DND-41 (cell line): Measurements from ENCODE around the gene GADD45G.

Source experiments
- ATAC-seq: fragments of 200-7000 bp; cut with Tn5 transposase; 3 replicates; pipeline ENCODE4 v1.9.1; 2021; ENCODE audit warnings: low read depth; ENCODE audit not compliant: insufficient read depth
- DNase-seq: peaks from one replicate; pipeline ENCODE4 v3.0.0-alpha.2; 2020
- H2AFZ ChIP-seq: 2 replicates; pipeline ENCODE4 v1.6.0; 2012; ENCODE audit warnings: low read depth, low read length
- H3K27ac ChIP-seq: 2 replicates; pipeline ENCODE4 v1.5.1; 2012; ENCODE audit warnings: low read length, inconsistent platforms
- H3K27me3 ChIP-seq: fragments of 200-600 bp; sonication (generic); 2 replicates; pipeline ENCODE4 v1.6.0; 2012; ENCODE audit warnings: low read length, mild to moderate bottlenecking, inconsistent platforms; ENCODE audit not compliant: insufficient read depth, poor library complexity
- H3K36me3 ChIP-seq: 2 replicates; pipeline ENCODE4 v1.5.1; 2012; ENCODE audit warnings: low read length, inconsistent platforms; ENCODE audit not compliant: insufficient read depth
- H3K4me1 ChIP-seq: 2 replicates; pipeline ENCODE4 v1.5.1; 2012; ENCODE audit warnings: mild to moderate bottlenecking, low read length; ENCODE audit not compliant: insufficient read depth
- H3K4me2 ChIP-seq: 2 replicates; pipeline ENCODE4 v1.6.0; 2012; ENCODE audit warnings: mild to moderate bottlenecking, moderate library complexity, low read length, inconsistent platforms; ENCODE audit not compliant: insufficient read depth
- H3K4me3 ChIP-seq, 2 experiments: fragments of 200-600 bp in 1 of 2; shearing (Covaris generic) in 1 of 2; 2 replicates each; pipeline ENCODE4 v1.5.1; 2012 to 2016; ENCODE audit warnings: inconsistent platforms in 2 of 2, low read length in 2 of 2, mild to moderate bottlenecking in 2 of 2, low read depth in 1 of 2, moderate library complexity in 1 of 2
- H3K79me2 ChIP-seq: 2 replicates; pipeline ENCODE4 v1.6.0; 2012; ENCODE audit warnings: low read length, inconsistent platforms; ENCODE audit not compliant: insufficient read depth
- H3K9ac ChIP-seq: 2 replicates; pipeline ENCODE4 v1.6.0; 2012; ENCODE audit warnings: low read depth, mild to moderate bottlenecking, inconsistent platforms, low read length, moderate library complexity
- H3K9me3 ChIP-seq: 2 replicates; pipeline ENCODE4 v1.5.1; 2012; ENCODE audit warnings: low read length, moderate library complexity, mild to moderate bottlenecking, inconsistent platforms; ENCODE audit not compliant: insufficient read depth, severe bottlenecking
- H4K20me1 ChIP-seq: 2 replicates; pipeline ENCODE4 v1.6.0; 2012; ENCODE audit warnings: low read length; ENCODE audit not compliant: insufficient read depth
- EZH2 ChIP-seq: IDR thresholded peaks from 3 replicates; pipeline ENCODE4 v1.6.1; 2012; ENCODE audit warnings: borderline replicate concordance, low read depth, mild to moderate bottlenecking, moderate library complexity, low read length, inconsistent platforms; ENCODE audit not compliant: severe bottlenecking
- TF ChIP-seq, protein P1 (sequence below): IDR thresholded peaks from 2 replicates; pipeline ENCODE4 v1.5.1; 2012; ENCODE audit warnings: borderline replicate concordance, low read length, moderate library complexity, mild to moderate bottlenecking; ENCODE audit not compliant: poor library complexity, severe bottlenecking; ENCODE audit errors: extremely low read depth

Gene GADD45G

DNA sequence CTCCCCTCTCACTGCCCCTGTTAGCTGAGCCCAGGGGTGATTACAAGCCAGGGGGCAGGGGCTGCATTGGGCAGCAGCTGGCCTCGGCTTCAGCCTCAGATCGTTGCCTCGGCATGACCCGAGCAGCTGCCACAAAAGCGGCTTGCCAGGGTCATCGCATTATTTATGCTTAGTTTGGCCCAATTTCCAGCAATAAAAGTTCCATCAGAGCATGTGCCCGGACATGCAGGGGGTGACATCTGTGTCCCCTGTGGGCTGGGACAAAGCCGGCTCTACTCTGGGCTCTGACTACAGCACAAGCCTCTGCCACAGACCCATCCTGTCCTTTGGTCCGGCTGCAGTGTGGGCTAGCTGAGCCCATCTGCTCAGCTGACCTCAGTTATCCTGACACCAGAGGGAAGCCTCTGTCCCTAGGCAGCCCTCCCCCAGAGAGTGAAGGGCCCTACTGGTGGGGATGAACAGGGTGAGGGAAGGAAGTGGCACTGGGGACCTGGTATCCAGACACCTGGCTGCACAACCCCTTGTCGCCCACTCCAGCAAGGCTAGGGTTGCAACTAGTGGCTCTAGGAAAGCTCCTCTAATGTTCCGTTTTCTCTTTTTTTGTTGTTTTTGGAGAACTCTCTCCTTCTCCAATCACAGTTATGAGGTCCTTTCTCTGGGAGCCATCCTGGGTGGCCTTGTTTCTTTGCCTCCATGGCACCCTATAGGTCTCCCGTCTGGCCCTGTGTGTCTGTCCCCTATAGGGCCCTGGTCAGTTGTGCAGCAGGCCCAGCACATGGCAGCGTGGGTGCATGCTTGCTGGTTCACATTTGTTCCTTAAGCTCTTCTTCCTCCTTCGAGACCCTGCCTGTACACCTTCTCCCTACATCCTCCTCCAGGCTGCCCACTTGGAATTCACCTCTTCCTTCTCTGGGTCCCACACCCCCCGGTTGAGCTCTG, 13.3 kb upstream of the GADD45G start:
- TF ChIP-seq, protein P1, sequence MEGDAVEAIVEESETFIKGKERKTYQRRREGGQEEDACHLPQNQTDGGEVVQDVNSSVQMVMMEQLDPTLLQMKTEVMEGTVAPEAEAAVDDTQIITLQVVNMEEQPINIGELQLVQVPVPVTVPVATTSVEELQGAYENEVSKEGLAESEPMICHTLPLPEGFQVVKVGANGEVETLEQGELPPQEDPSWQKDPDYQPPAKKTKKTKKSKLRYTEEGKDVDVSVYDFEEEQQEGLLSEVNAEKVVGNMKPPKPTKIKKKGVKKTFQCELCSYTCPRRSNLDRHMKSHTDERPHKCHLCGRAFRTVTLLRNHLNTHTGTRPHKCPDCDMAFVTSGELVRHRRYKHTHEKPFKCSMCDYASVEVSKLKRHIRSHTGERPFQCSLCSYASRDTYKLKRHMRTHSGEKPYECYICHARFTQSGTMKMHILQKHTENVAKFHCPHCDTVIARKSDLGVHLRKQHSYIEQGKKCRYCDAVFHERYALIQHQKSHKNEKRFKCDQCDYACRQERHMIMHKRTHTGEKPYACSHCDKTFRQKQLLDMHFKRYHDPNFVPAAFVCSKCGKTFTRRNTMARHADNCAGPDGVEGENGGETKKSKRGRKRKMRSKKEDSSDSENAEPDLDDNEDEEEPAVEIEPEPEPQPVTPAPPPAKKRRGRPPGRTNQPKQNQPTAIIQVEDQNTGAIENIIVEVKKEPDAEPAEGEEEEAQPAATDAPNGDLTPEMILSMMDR = no peak
- TF ChIP-seq EZH2 = no peak
- DNase-seq = no peak
- no peak overlapping the region for H2AFZ ChIP-seq
- no peak overlapping the region for H3K4me3 ChIP-seq
- no peaks in the 10 kb centered on the region for H3K9me3 ChIP-seq
- ATAC-seq = no peak
- H3K27ac ChIP-seq = no peak overlapping the region
- no peaks in the 10 kb centered on the region for H3K27me3 ChIP-seq
- no peaks in the 10 kb centered on the region for H3K36me3 ChIP-seq
- H3K4me2 ChIP-seq = no peak overlapping the region
- no peak overlapping the region for H3K9ac ChIP-seq
- H3K79me2 ChIP-seq = no peaks in the 10 kb centered on the region
- H4K20me1 ChIP-seq = no peaks in the 10 kb centered on the region
- H3K4me1 ChIP-seq = no peaks in the 10 kb centered on the region

DNA sequence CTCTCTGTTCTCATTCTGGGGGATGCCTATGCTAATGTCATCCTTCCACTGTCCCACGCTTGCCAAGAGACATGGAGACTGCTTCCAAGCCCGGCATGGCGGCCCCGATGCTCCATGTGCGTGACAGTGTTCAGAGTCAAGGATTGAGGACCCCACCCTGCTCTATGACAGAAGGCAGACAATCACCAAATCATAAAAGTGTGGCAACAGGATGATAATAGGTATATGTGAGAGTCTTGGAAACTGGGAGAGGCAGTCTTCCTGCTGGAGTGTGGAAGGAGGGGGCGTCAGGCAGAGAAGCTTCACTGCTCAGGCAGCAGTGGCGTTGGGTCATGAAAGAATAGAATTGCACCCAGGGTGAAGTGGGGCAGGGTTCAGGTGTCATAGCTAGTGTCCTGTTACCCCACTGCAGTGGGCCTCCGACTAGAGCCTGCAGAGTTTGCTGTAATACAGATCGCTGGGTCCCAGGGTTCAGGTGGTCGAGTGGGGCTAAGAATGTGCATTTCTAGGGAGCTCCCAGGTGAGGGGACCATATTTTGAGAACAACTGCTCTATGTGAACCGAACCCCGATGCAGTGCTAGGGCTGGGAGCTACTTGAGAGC, 12.5 kb upstream of the GADD45G start:
- DNase-seq = no peak
- ATAC-seq = no peak
- Histone ChIP-seq H3K9ac (no peak overlapping the region), H4K20me1 (no peaks in the 10 kb centered on the region), H3K9me3 (no peaks in the 10 kb centered on the region), H3K36me3 (no peaks in the 10 kb centered on the region), H3K4me3 (no peak overlapping the region), H3K27ac (no peak overlapping the region), H3K4me1 (no peaks in the 10 kb centered on the region), H3K4me2 (no peak overlapping the region), H3K79me2 (no peaks in the 10 kb centered on the region), H3K27me3 (peaks cover 3% of the 10 kb centered on the region), H2AFZ (no peak overlapping the region)
- TF ChIP-seq, protein P1 = no peak
- no peak for TF ChIP-seq EZH2

DNA sequence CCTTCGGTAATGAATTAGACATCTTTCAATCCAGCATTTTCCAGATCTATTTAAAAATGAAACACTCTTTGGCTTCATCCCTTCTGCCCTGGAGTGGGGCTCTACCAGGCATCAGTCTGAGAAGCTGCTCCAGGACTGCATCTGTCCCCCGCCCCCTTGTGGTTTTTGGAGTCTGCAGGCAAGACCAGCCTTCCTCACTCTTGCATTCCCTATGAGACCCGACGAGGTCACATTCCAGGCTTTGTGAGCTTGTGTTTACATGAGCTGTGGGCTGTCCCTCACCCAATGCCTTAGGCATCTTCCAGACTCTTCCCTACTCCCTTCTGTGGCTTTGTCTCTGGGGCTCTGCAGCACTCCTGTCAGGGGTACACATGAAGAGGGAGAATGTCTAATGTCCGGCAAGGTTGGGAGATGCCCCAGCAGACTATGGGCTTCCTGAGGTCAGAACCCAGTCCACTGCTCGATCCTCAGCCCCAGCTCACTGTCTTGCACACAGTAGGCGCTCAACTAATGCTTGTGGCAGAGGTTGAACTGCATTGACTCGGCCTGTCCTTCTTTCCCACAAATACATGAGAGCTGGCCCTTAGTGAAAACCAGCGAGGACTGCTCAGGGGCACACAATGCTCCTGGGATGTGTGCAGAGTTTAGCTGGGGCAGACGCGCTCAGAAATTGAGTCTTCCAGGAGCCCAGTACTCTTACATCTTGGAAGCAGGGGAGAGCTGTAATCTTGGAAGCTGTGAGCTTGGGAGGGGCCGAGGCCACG, 11.7 kb upstream of the GADD45G start:
- H3K9me3 ChIP-seq = no peaks in the 10 kb centered on the region
- H2AFZ ChIP-seq = no peak overlapping the region
- H3K9ac ChIP-seq = no peak overlapping the region
- H3K36me3 ChIP-seq = no peaks in the 10 kb centered on the region
- no peaks in the 10 kb centered on the region for H4K20me1 ChIP-seq
- H3K4me3 ChIP-seq = no peak overlapping the region
- no peak overlapping the region for H3K4me2 ChIP-seq
- DNase-seq = no peak
- TF ChIP-seq EZH2 = no peak
- TF ChIP-seq, protein P1 = no peak
- no peak for ATAC-seq
- no peak overlapping the region for H3K27ac ChIP-seq
- H3K79me2 ChIP-seq = no peaks in the 10 kb centered on the region
- H3K4me1 ChIP-seq = no peaks in the 10 kb centered on the region
- H3K27me3 ChIP-seq = peaks cover 3% of the 10 kb centered on the region
